CD14-positive monocyte (primary cell): ENCODE results near the gene BCL2L1. TPM values are rescaled to one million over a fixed set of nuclear protein-coding genes. Genes with fewer than 3 reads are reported as not detected.
A peak's percentile ranks its signal among the peaks of the same experiment; 100 is the strongest.

Experiments used
- DNase-seq, 3 donors: peaks; one replicate each; pipeline ENCODE4 v3.0.0-alpha.2; 2011 to 2022
- H2AFZ ChIP-seq: 2 replicates; pipeline ENCODE4 v1.6.0; 2012; ENCODE audit warnings: mild to moderate bottlenecking, low read depth, low read length, inconsistent platforms; ENCODE audit not compliant: insufficient read depth, poor library complexity, severe bottlenecking
- H3K27ac ChIP-seq, 2 donors: 1 replicate in 1 of 2; 2 replicates in 1 of 2; pipeline ENCODE4 v1.5.1; 2012 to 2013; ENCODE audit warnings: low read length in 2 of 2, control low read depth in 1 of 2, inconsistent platforms in 1 of 2, low read depth in 1 of 2, mild to moderate bottlenecking in 1 of 2
- H3K27me3 ChIP-seq, 2 donors: one replicate each; pipeline versions ENCODE4 v1.6.0 to v1.6.1; 2011 to 2013; ENCODE audit warnings: low read length in 2 of 2; ENCODE audit not compliant: control insufficient read depth in 2 of 2, insufficient read depth in 2 of 2
- H3K36me3 ChIP-seq, 2 donors: replicated peaks in 1 of 2; 1 replicate in 1 of 2; 2 replicates in 1 of 2; pipeline versions ENCODE4 v1.5.1 to v1.6.1; 2012 to 2013; ENCODE audit warnings: low read length in 2 of 2, control low read depth in 1 of 2, inconsistent platforms in 1 of 2, mild to moderate bottlenecking in 1 of 2; ENCODE audit not compliant: insufficient read depth in 2 of 2, control insufficient read depth in 1 of 2
- H3K4me1 ChIP-seq, 2 donors: 1 replicate in 1 of 2; 2 replicates in 1 of 2; pipeline versions ENCODE4 v1.5.1 to v1.6.1; 2012 to 2013; ENCODE audit warnings: low read length in 2 of 2, control low read depth in 1 of 2, inconsistent platforms in 1 of 2, mild to moderate bottlenecking in 1 of 2, moderate library complexity in 1 of 2; ENCODE audit not compliant: insufficient read depth in 2 of 2, control insufficient read depth in 1 of 2
- H3K4me2 ChIP-seq: replicated peaks from 2 replicates; pipeline ENCODE3; 2012; ENCODE audit warnings: low read length, moderate library complexity, mild to moderate bottlenecking; ENCODE audit not compliant: poor library complexity, severe bottlenecking; ENCODE audit errors: extremely low read depth
- H3K4me3 ChIP-seq, 3 experiments: fragments of 200-600 bp in 1 of 3; sonication (generic) in 1 of 3; replicated peaks in 1 of 3; 1 replicate in 2 of 3; 2 replicates in 1 of 3; pipeline ENCODE4 v1.5.1; 2011 to 2013; ENCODE audit warnings: low read length in 3 of 3, mild to moderate bottlenecking in 3 of 3, control low read depth in 2 of 3, low read depth in 2 of 3, inconsistent platforms in 1 of 3, moderate library complexity in 1 of 3
- H3K79me2 ChIP-seq: 2 replicates; pipeline ENCODE4 v1.6.0; 2012; ENCODE audit warnings: mild to moderate bottlenecking, control low read depth, inconsistent platforms, low read length, moderate library complexity; ENCODE audit not compliant: insufficient read depth
- H3K9ac ChIP-seq: 2 replicates; pipeline ENCODE4 v1.6.0; 2017; ENCODE audit warnings: low read length, mild to moderate bottlenecking; ENCODE audit not compliant: insufficient read depth, poor library complexity, severe bottlenecking
- H3K9me3 ChIP-seq, 2 donors: replicated peaks in 1 of 2; 1 replicate in 1 of 2; 2 replicates in 1 of 2; pipeline versions ENCODE4 v1.5.1 to v1.6.1; 2012 to 2013; ENCODE audit warnings: low read length in 2 of 2, control low read depth in 1 of 2; ENCODE audit not compliant: control insufficient read depth in 1 of 2, insufficient read depth in 1 of 2
- H4K20me1 ChIP-seq: 2 replicates; pipeline ENCODE4 v1.6.0; 2012; ENCODE audit warnings: mild to moderate bottlenecking, low read length, control low read depth, moderate library complexity; ENCODE audit not compliant: insufficient read depth
- H3K27ac Mint-ChIP-seq, 7 donors: one replicate each; pipeline ENCODE4 v1.8.0; 2020; ENCODE audit warnings: mild to moderate bottlenecking in 7 of 7, mixed read lengths in 7 of 7, moderate library complexity in 6 of 7, inconsistent platforms in 2 of 7
- H3K27me3 Mint-ChIP-seq, 3 donors: one replicate each; pipeline ENCODE4 v1.8.0; 2021 to 2022; ENCODE audit warnings: low read depth in 3 of 3, mild to moderate bottlenecking in 3 of 3, mixed read lengths in 3 of 3, moderate library complexity in 3 of 3, inconsistent platforms in 1 of 3
- H3K36me3 Mint-ChIP-seq, 2 donors: one replicate each; pipeline ENCODE4 v1.8.0; 2020; ENCODE audit warnings: mixed read lengths in 2 of 2, inconsistent platforms in 1 of 2, mild to moderate bottlenecking in 1 of 2
- H3K4me1 Mint-ChIP-seq: one replicate; pipeline ENCODE4 v1.8.0; 2020; ENCODE audit warnings: mild to moderate bottlenecking, mixed read lengths
- H3K4me3 Mint-ChIP-seq, 2 donors: one replicate each; pipeline ENCODE4 v1.8.0; 2020; ENCODE audit warnings: mild to moderate bottlenecking in 2 of 2, mixed read lengths in 2 of 2, moderate library complexity in 1 of 2
- H3K9me3 Mint-ChIP-seq, 7 donors: one replicate each; pipeline ENCODE4 v1.8.0; 2020 to 2022; ENCODE audit warnings: mixed read lengths in 7 of 7, mild to moderate bottlenecking in 6 of 7, moderate library complexity in 6 of 7, inconsistent platforms in 2 of 7
- WGBS: methylation state at CpG from one replicate; pipeline ENCODE4 v1.1.5; 2013; ENCODE audit warnings: missing lambda C conversion rate; ENCODE audit not compliant: insufficient coverage; 5-methylcytosine and 5-hydroxymethylcytosine counted together
- intact Hi-C, 2 donors: fragments of 100-400 bp; cut with micrococcal nuclease; formaldehyde crosslinking; loops; one replicate each; pipeline versions ENCODE4 v1.15.0 to v1.15.1; 2023
- polyA plus RNA-seq, 3 donors: library from polyadenylated mRNA; depleted of rRNA in 1 of 3; unstranded in 2 of 3; stranded (reverse) in 1 of 3; fragments of 300-500 nt in 2 of 3; fragments of >200 nt in 1 of 3; fragmentation: Illumina TruSeq in 2 of 3; gene quantifications; 1 replicate in 2 of 3; 2 replicates in 1 of 3; pipeline ENCODE4 v1.2.3, GENCODE V29; 2012 to 2021
- TF ChIP-seq, protein P1 (sequence below): fragments of 200-600 bp; IDR thresholded peaks from one replicate; pipeline ENCODE4 v1.8.0; 2022; ENCODE audit warnings: antibody characterized with exemption, mild to moderate bottlenecking

Gene BCL2L1
- polyA plus RNA-seq, 3 donors = 12.4 to 16.8 (median 14.3) TPM

DNA sequence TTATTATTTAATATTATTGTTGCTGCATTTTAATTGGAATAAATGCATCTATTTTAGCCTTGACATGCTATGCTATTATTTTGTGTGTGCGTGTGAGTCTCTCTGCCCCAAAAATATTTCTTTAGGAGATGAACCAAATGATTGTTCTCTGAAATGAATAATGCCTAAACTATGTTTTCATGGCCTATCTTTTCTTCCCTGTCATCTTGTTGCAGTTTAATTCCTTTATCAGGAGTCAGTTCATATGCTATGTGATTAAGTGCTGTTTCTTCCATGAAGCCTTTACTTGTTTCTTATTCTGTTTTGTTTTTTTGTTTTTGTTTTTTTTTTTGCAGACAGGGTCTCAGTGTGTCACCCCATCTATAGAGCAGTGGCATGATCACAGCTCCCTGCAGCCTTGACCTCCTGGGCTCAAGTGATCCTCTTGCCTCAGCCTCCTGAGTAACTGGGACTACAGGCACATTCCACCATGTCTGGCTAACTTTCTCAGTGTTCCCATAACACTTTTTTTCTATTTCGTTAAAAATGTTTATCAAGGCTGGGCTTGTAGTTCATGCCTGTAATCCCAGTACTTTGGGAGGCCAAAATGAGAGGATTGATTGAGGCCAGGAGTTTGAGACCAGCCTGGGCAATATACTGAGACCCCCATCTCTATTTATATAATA lies 42.1 kb upstream of the BCL2L1 start:
- Histone ChIP-seq H3K9ac (peak overlapping the region; percentile 6), H3K27me3 (no peaks in the 10 kb centered on the region), H3K4me1 (no peaks in the 10 kb centered on the region), H3K9me3 (no peaks in the 10 kb centered on the region), H2AFZ (no peak overlapping the region), H3K36me3 (peaks cover 48 to 86% of the 10 kb centered on the region in 2 donors), H3K4me3 (no peak overlapping the region), H3K27ac (peak overlapping the region in 1 of 2 donors; percentile 32), H4K20me1 (no peaks in the 10 kb centered on the region), H3K4me2 (no peak overlapping the region), H3K79me2 (peaks cover 67% of the 10 kb centered on the region)
- intact Hi-C loops = no loop called here
- H3K4me3 Mint-ChIP-seq = no peak overlapping the region
- no peaks in the 10 kb centered on the region for H3K9me3 Mint-ChIP-seq
- WGBS = no CpG with 5 or more reads among the region's 2 CpGs
- DNase-seq = no peak
- H3K36me3 Mint-ChIP-seq = peaks cover 56 to 82% of the 10 kb centered on the region in 2 donors
- no peaks in the 10 kb centered on the region for H3K27me3 Mint-ChIP-seq
- H3K27ac Mint-ChIP-seq = peak overlapping the region in 4 of 7 donors; percentile 5 to 72 (median 34)
- H3K4me1 Mint-ChIP-seq = no peaks in the 10 kb centered on the region
- TF ChIP-seq, protein P1, sequence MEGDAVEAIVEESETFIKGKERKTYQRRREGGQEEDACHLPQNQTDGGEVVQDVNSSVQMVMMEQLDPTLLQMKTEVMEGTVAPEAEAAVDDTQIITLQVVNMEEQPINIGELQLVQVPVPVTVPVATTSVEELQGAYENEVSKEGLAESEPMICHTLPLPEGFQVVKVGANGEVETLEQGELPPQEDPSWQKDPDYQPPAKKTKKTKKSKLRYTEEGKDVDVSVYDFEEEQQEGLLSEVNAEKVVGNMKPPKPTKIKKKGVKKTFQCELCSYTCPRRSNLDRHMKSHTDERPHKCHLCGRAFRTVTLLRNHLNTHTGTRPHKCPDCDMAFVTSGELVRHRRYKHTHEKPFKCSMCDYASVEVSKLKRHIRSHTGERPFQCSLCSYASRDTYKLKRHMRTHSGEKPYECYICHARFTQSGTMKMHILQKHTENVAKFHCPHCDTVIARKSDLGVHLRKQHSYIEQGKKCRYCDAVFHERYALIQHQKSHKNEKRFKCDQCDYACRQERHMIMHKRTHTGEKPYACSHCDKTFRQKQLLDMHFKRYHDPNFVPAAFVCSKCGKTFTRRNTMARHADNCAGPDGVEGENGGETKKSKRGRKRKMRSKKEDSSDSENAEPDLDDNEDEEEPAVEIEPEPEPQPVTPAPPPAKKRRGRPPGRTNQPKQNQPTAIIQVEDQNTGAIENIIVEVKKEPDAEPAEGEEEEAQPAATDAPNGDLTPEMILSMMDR = no peak

DNA sequence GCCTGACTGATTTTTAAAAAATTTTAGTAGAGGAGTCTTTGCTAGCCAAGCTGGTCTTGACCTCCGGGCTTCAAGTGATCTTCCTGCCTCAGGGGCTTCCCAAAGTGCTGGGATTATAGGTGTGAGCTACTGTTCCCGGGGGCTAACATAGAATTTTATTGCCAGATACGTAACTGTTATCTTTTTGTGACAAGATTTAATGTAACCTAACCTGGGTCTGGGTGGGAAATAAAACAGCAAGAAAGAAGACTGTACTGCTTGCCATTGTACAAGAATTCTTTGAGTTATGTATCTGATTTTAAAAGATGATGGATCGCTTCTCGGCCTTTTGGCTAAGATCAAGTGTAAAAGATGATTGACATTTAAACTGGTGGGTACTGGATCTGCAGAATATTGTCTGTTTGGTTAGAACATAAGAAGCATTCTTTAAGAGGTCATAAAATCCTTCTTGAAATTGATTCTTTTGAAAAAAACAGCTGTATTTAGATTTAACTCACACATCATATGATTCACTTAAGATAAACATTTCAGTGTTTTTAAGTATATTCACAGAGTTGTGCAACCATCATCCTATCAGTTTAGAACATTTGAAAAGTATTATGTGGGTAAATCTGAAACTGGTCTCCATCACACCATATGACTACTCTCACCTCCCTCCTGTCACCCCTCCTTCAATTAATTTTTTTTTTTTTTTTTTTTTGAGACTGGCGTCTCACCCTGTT lies 38.0 kb upstream of the BCL2L1 start:
- WGBS = 100% methylated on average over 3 of the region's 6 CpGs
- peak overlapping the region in 5 of 7 donors; percentile 4 to 82 (median 26) for H3K27ac Mint-ChIP-seq

More for the DNA sequence above, 38.0 kb upstream of the BCL2L1 start:
- Mint-ChIP-seq H3K27me3 (no peaks in the 10 kb centered on the region), H3K4me1 (no peaks in the 10 kb centered on the region), H3K9me3 (no peaks in the 10 kb centered on the region), H3K4me3 (no peak overlapping the region), H3K36me3 (peaks cover 46 to 77% of the 10 kb centered on the region in 2 donors)
- TF ChIP-seq, protein P1 = no peak
- no peaks in the 10 kb centered on the region for H3K27me3 ChIP-seq
- no peak overlapping the region for H3K4me3 ChIP-seq
- DNase-seq = no peak
- intact Hi-C loops = no loop called here
- H3K9me3 ChIP-seq = no peaks in the 10 kb centered on the region
- H2AFZ ChIP-seq = no peak overlapping the region
- no peaks in the 10 kb centered on the region for H4K20me1 ChIP-seq
- H3K9ac ChIP-seq = no peak overlapping the region
- H3K36me3 ChIP-seq = peaks cover 53 to 80% of the 10 kb centered on the region in 2 donors
- H3K79me2 ChIP-seq = peaks cover 90% of the 10 kb centered on the region
- H3K4me1 ChIP-seq = no peaks in the 10 kb centered on the region
- peak overlapping the region in 1 of 2 donors; percentile 26 for H3K27ac ChIP-seq
- H3K4me2 ChIP-seq = no peak overlapping the region
